ENCODE results near the gene YOD1. TPM values are rescaled to one million over a fixed set of nuclear protein-coding genes. Genes with fewer than 3 reads are reported as not detected.

YOD1 gene
- total and polyA plus RNA-seq, 2 of the 13 experiments (the other 11 are each of a cell fraction or from before 2014, with no cell fraction given): 3.4 to 9.1 TPM

DNA sequence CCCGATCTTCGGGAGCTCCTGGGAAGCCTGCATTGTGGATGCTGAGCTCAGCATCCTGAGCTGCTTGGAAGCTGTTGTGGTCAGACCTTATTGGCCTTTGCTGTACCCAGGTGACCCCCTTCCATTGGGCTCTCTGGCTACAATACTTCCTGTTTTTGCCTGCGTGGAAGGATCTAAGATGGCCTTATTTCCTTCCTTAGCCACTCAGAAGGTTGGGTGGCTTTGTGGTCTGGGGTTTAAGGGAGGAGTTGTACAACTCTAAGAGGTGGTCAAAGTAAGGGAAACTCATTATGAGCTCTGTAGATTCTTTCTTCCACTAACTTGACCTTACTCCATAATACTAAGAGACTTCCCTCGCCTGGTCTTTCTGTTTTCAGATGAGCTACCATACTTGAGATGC, 19.8 kb upstream of the YOD1 start:
- TF ChIP-seq, protein P1, sequence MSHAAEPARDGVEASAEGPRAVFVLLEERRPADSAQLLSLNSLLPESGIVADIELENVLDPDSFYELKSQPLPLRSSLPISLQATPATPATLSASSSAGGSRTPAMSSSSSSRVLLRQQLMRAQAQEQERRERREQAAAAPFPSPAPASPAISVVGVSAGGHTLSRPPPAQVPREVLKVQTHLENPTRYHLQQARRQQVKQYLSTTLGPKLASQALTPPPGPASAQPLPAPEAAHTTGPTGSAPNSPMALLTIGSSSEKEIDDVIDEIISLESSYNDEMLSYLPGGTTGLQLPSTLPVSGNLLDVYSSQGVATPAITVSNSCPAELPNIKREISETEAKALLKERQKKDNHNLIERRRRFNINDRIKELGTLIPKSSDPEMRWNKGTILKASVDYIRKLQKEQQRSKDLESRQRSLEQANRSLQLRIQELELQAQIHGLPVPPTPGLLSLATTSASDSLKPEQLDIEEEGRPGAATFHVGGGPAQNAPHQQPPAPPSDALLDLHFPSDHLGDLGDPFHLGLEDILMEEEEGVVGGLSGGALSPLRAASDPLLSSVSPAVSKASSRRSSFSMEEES (CRISPR knock-in tag; IDR thresholded peaks at IDR 0.05): no peak
- TF ChIP-seq, protein P2, sequence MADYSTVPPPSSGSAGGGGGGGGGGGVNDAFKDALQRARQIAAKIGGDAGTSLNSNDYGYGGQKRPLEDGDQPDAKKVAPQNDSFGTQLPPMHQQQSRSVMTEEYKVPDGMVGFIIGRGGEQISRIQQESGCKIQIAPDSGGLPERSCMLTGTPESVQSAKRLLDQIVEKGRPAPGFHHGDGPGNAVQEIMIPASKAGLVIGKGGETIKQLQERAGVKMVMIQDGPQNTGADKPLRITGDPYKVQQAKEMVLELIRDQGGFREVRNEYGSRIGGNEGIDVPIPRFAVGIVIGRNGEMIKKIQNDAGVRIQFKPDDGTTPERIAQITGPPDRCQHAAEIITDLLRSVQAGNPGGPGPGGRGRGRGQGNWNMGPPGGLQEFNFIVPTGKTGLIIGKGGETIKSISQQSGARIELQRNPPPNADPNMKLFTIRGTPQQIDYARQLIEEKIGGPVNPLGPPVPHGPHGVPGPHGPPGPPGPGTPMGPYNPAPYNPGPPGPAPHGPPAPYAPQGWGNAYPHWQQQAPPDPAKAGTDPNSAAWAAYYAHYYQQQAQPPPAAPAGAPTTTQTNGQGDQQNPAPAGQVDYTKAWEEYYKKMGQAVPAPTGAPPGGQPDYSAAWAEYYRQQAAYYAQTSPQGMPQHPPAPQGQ (CRISPR knock-in tag; IDR thresholded peaks at IDR 0.05; ENCODE audit: borderline replicate concordance): no peak
- Histone ChIP-seq H3K4me3 (replicated peaks in 1 of 3; ENCODE audit: insufficient read depth in 1 of 3, low read depth in 2 of 3, low read length in 3 of 3) (no peak overlapping the region), H3K4me2 (ENCODE audit: low read depth, low read length) (no peak overlapping the region), H3K4me1 (ENCODE audit: insufficient read depth, low read length) (peaks cover 21% of the 10 kb centered on the region), H3K79me2 (ENCODE audit: insufficient read depth, low read length) (no peaks in the 10 kb centered on the region), H2AFZ (ENCODE audit: low read length) (no peak overlapping the region), H4K20me1 (ENCODE audit: insufficient read depth, low read length) (no peaks in the 10 kb centered on the region), H3K9me3 (ENCODE audit: low read length) (no peaks in the 10 kb centered on the region), H3K36me3 (replicated peaks in 1 of 2; ENCODE audit: control insufficient read depth in 1 of 2, insufficient read depth in 2 of 2, low read length in 2 of 2) (peaks cover 8 to 19% of the 10 kb centered on the region in 2 experiments; a peak in 4 of 5 replicates), H3K27ac (ENCODE audit: extremely low read length, insufficient read depth, low read length) (no peak overlapping the region), H3K27me3 (ENCODE audit: control insufficient read depth in 1 of 2, insufficient read depth in 2 of 2, low read length in 2 of 2) (no peaks in the 10 kb centered on the region), H3K9ac (ENCODE audit: insufficient read depth, low read depth, low read length) (no peak overlapping the region)
- ChIA-PET POLR2A (no interaction called here), CTCF (ENCODE audit: low intra/inter-chr PET ratio, low total read pairs) (no interaction called here)
- FAIRE-seq: no peak
- in situ Hi-C loops (cut with HindIII; ENCODE audit: extremely low pct_ligation_motif_present, low pct_unique_long_range_greater_than_20kb): loop anchor here (10.0 kb wide), 1 partner anchor 136 kb away; no protein-coding TSS in a partner anchor
- ATAC-seq: no peak
- no peak for DNase-seq (ENCODE audit: low spot score)
- BruUV-seq (replicated peaks): no TSS peak
- intact Hi-C loops (cut with micrococcal nuclease; ENCODE audit: unreplicated experiment): loop anchor here (10.0 kb wide), 1 partner anchor 336 kb away; no protein-coding TSS in a partner anchor
- 92% methylated on average over 3 of the region's 4 CpGs for WGBS (ENCODE audit: low lambda C conversion rate)

DNA sequence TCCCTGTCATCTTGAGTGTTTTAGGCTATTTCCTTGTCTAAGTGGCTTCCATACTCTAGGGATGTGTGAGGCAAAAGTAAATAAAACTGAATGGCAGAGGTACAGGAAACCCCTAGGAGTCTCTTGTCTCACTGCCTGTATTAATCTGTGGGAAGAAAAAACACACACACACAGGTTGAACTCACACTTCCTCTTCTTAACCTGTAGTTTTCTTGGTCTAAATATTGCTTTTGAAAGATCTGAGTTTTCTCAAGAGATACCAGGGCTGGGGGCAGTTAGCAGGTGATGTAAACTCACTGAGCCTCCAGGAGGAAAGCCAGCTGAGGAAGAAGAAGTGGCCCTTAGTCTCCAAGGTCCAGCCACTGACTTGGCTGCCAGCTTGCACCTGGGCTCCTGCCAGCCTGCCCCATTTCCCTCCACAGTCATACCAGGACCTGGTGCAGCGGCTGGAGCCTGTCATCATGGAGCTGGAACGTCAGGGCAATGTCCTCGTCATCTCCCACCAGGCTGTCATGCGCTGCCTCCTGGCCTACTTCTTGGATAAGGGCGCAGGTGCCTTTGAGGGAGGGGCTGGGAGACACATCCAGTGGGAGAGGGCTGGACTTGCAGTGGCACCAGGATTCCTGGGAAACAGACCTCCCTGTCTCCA, 19.0 kb upstream of the YOD1 start:
- in situ Hi-C loops (cut with HindIII; ENCODE audit: extremely low pct_ligation_motif_present, low pct_unique_long_range_greater_than_20kb) (loop anchor here (10.0 kb wide), 1 partner anchor 135 kb away; no protein-coding TSS in a partner anchor), intact Hi-C loops (cut with micrococcal nuclease; ENCODE audit: unreplicated experiment) (loop anchor here (10.0 kb wide), 1 partner anchor 335 kb away; no protein-coding TSS in a partner anchor)
- Histone ChIP-seq H3K79me2 (ENCODE audit: insufficient read depth, low read length) (no peaks in the 10 kb centered on the region), H3K27me3 (ENCODE audit: control insufficient read depth in 1 of 2, insufficient read depth in 2 of 2, low read length in 2 of 2) (no peaks in the 10 kb centered on the region), H3K36me3 (replicated peaks in 1 of 2; ENCODE audit: control insufficient read depth in 1 of 2, insufficient read depth in 2 of 2, low read length in 2 of 2) (peaks cover 9 to 21% of the 10 kb centered on the region in 2 experiments; a peak in 4 of 5 replicates), H2AFZ (ENCODE audit: low read length) (no peak overlapping the region), H3K4me1 (ENCODE audit: insufficient read depth, low read length) (peaks cover 21% of the 10 kb centered on the region), H3K9ac (ENCODE audit: insufficient read depth, low read depth, low read length) (no peak overlapping the region), H3K27ac (ENCODE audit: extremely low read length, insufficient read depth, low read length) (no peak overlapping the region), H4K20me1 (ENCODE audit: insufficient read depth, low read length) (no peaks in the 10 kb centered on the region), H3K4me3 (replicated peaks in 1 of 3; ENCODE audit: insufficient read depth in 1 of 3, low read depth in 2 of 3, low read length in 3 of 3) (no peak overlapping the region), H3K9me3 (ENCODE audit: low read length) (no peaks in the 10 kb centered on the region), H3K4me2 (ENCODE audit: low read depth, low read length) (no peak overlapping the region)
- no peak for ATAC-seq
- no peak for DNase-seq (ENCODE audit: low spot score)
- no peak for FAIRE-seq
- ChIA-PET POLR2A (no interaction called here), CTCF (ENCODE audit: low intra/inter-chr PET ratio, low total read pairs) (no interaction called here)
- BruUV-seq (replicated peaks): no TSS peak
- WGBS (ENCODE audit: low lambda C conversion rate): 100% methylated on average over 2 of the region's 5 CpGs
- TF ChIP-seq, protein P3, sequence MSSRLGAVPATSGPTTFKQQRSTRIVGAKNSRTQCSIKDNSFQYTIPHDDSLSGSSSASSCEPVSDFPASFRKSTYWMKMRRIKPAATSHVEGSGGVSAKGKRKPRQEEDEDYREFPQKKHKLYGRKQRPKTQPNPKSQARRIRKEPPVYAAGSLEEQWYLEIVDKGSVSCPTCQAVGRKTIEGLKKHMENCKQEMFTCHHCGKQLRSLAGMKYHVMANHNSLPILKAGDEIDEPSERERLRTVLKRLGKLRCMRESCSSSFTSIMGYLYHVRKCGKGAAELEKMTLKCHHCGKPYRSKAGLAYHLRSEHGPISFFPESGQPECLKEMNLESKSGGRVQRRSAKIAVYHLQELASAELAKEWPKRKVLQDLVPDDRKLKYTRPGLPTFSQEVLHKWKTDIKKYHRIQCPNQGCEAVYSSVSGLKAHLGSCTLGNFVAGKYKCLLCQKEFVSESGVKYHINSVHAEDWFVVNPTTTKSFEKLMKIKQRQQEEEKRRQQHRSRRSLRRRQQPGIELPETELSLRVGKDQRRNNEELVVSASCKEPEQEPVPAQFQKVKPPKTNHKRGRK (CRISPR knock-in tag; IDR thresholded peaks at IDR 0.05): no peak
- TF ChIP-seq ZNF547 (CRISPR knock-in tag; IDR thresholded peaks at IDR 0.05) (no peak), SETDB1 (CRISPR knock-in tag; IDR thresholded peaks at IDR 0.05; ENCODE audit: borderline replicate concordance) (no peak), ELF3 (CRISPR knock-in tag; IDR thresholded peaks at IDR 0.05) (no peak), SOX5 (CRISPR knock-in tag; IDR thresholded peaks at IDR 0.05; ENCODE audit: borderline replicate concordance) (no peak), ZSCAN9 (CRISPR knock-in tag; IDR thresholded peaks at IDR 0.05; ENCODE audit: borderline replicate concordance) (no peak)
- TF ChIP-seq, protein P4, sequence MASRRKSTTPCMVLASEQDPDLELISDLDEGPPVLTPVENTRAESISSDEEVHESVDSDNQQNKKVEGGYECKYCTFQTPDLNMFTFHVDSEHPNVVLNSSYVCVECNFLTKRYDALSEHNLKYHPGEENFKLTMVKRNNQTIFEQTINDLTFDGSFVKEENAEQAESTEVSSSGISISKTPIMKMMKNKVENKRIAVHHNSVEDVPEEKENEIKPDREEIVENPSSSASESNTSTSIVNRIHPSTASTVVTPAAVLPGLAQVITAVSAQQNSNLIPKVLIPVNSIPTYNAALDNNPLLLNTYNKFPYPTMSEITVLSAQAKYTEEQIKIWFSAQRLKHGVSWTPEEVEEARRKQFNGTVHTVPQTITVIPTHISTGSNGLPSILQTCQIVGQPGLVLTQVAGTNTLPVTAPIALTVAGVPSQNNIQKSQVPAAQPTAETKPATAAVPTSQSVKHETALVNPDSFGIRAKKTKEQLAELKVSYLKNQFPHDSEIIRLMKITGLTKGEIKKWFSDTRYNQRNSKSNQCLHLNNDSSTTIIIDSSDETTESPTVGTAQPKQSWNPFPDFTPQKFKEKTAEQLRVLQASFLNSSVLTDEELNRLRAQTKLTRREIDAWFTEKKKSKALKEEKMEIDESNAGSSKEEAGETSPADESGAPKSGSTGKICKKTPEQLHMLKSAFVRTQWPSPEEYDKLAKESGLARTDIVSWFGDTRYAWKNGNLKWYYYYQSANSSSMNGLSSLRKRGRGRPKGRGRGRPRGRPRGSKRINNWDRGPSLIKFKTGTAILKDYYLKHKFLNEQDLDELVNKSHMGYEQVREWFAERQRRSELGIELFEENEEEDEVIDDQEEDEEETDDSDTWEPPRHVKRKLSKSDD (CRISPR knock-in tag; IDR thresholded peaks at IDR 0.05; ENCODE audit: low read depth): no peak
